IPS-NIHi11 (cell line): ENCODE measurements around the gene HNRNPAB.
"Not testable (repeated sequence)": the region's sequence is repeated elsewhere in the genome, so short reads cannot be mapped to it uniquely, and the experiment has no call there.

Experiments
- DNase-seq: peaks from one replicate; pipeline ENCODE4 v3.0.0; 2012; ENCODE audit warnings: mixed read lengths, low spot score

HNRNPAB gene

GRCh38 chr5:178245389-178245788 is 41.1 kb downstream of the HNRNPAB start:
- no peak for DNase-seq

GRCh38 chr5:178246624-178247279 is 42.4 kb downstream of the HNRNPAB start:
- DNase-seq, result no peak

GRCh38 chr5:178247481-178248456 is 43.4 kb downstream of the HNRNPAB start:
- DNase-seq, result no peak

GRCh38 chr5:178248750-178249149 is 44.4 kb downstream of the HNRNPAB start:
- DNase-seq, result no peak

GRCh38 chr5:178249191-178249989 is 45.1 kb downstream of the HNRNPAB start:
- no peak for DNase-seq

GRCh38 chr5:178250263-178250662 is 45.9 kb downstream of the HNRNPAB start:
- no peak for DNase-seq

GRCh38 chr5:178252258-178252657 is 47.9 kb downstream of the HNRNPAB start:
- DNase-seq, result no peak

- DNase-seq, result not testable (repeated sequence)
Measured at GRCh38 chr5:178253632-178254031, 49.3 kb downstream of the HNRNPAB start.

- no peak for DNase-seq
Measured at GRCh38 chr5:178256746-178257145, 52.4 kb downstream of the HNRNPAB start.

GRCh38 chr5:178257650-178258049 is 53.3 kb downstream of the HNRNPAB start:
- DNase-seq, result no peak

GRCh38 chr5:178259623-178260536 is 55.5 kb downstream of the HNRNPAB start:
- DNase-seq, result no peak
